Left lung (tissue), 10 donors: ENCODE results near the gene IP6K3. TPM values are rescaled to one million over a fixed set of nuclear protein-coding genes. Genes with fewer than 3 reads are reported as not detected.
A peak's percentile ranks its signal among the peaks of the same experiment; 100 is the strongest.

Source experiments
- ATAC-seq: fragments of 200-7000 bp; cut with Tn5 transposase; one replicate; pipeline ENCODE4 v1.9.1; 2020; ENCODE audit warnings: moderate library complexity
- DNase-seq, 4 donors: peaks; one replicate each; pipeline ENCODE4 v3.0.0-alpha.2; 2013 to 2020
- H3K27ac ChIP-seq, 2 donors: fragments of 200-600 bp; sonication (generic) in 1 of 2; one replicate each; pipeline versions ENCODE4 v1.5.0 to v1.8.0; 2020 to 2021
- H3K27me3 ChIP-seq, 2 donors: fragments of 200-600 bp; sonication (generic) in 1 of 2; one replicate each; pipeline versions ENCODE4 v1.5.0 to v1.8.0; 2020 to 2021
- H3K36me3 ChIP-seq, 2 donors: fragments of 200-600 bp; sonication (generic) in 1 of 2; one replicate each; pipeline versions ENCODE4 v1.5.0 to v1.8.0; 2020 to 2021
- H3K4me1 ChIP-seq, 2 donors: fragments of 200-600 bp; one replicate each; pipeline ENCODE4 v1.8.0; 2021
- H3K4me3 ChIP-seq, 2 donors: fragments of 200-600 bp; sonication (generic) in 1 of 2; one replicate each; pipeline versions ENCODE4 v1.5.0 to v1.8.0; 2020 to 2021; ENCODE audit warnings: mild to moderate bottlenecking in 1 of 2
- H3K9me3 ChIP-seq, 2 donors: fragments of 200-600 bp; sonication (generic) in 1 of 2; one replicate each; pipeline versions ENCODE4 v1.5.0 to v1.8.0; 2020 to 2021
- intact Hi-C, 2 donors: fragments of 100-400 bp; cut with DNase I; formaldehyde crosslinking; loops; one replicate each; pipeline versions ENCODE4 v1.11.2 to v1.14.2; 2022
- polyA plus RNA-seq, 6 donors: library from polyadenylated mRNA; unstranded; fragments of 120-200 nt; gene quantifications; one replicate each; pipeline ENCODE4 v1.2.1, GENCODE V29; 2013; ENCODE audit not compliant: insufficient read length in 6 of 6
- total RNA-seq, 2 donors: library from RNA; stranded (reverse); fragmentation: NEBNext Ultra II Directional; extraction: Animal tissue kit (Norgen Biotek cat#: 25700); gene quantifications; one replicate each; pipeline ENCODE4 v1.2.1, GENCODE V29; 2021
- TF ChIP-seq, protein P1 (sequence below), 2 donors: fragments of 200-600 bp; sonication (generic) in 1 of 2; IDR thresholded peaks; one replicate each; pipeline versions ENCODE4 v1.5.0 to v1.8.0; 2021; ENCODE audit warnings: antibody characterized with exemption in 2 of 2
- donor health status: DM: no; HTN: yes; CAD: no.
- donor health status: DM: no; HTN: no; CAD: no.

IP6K3 gene
- total and polyA plus RNA-seq, 8 donors = 0.87 to 5.4 (median 3.3) TPM

DNA sequence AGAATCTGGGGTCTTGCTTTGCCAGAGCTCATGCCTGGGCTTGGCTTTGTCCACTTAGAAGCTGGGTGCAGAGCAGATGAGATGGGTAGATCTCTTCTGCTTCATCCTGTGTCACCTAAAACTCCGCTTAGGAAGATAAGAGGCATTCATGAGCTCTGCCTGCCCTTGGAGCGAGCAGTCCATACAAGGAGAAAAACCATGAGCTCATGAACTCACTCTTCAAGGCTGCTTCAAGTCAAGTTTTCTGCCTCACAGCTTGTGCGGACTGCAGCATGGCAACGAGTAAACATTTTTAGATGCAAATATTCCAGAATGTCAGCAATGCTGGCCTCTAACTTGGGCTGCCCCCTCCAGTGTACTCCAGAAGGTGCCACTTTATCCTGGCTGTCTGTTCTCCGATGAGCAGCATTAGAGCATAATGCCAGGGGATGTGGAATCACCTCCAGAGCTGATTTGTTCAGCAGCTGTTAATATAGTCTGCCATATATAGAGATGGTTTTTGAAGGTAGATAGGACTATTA, 24.5 kb downstream of the IP6K3 start:
- Histone ChIP-seq H3K9me3 (no peaks in the 10 kb centered on the region), H3K36me3 (no peaks in the 10 kb centered on the region), H3K27ac (no peak overlapping the region), H3K27me3 (peaks cover 0 to 6% of the 10 kb centered on the region in 2 donors), H3K4me1 (peaks cover 7 to 10% of the 10 kb centered on the region in 2 donors), H3K4me3 (no peak overlapping the region)
- peak; percentile 5 for ATAC-seq
- no peak for DNase-seq
- TF ChIP-seq, protein P1, sequence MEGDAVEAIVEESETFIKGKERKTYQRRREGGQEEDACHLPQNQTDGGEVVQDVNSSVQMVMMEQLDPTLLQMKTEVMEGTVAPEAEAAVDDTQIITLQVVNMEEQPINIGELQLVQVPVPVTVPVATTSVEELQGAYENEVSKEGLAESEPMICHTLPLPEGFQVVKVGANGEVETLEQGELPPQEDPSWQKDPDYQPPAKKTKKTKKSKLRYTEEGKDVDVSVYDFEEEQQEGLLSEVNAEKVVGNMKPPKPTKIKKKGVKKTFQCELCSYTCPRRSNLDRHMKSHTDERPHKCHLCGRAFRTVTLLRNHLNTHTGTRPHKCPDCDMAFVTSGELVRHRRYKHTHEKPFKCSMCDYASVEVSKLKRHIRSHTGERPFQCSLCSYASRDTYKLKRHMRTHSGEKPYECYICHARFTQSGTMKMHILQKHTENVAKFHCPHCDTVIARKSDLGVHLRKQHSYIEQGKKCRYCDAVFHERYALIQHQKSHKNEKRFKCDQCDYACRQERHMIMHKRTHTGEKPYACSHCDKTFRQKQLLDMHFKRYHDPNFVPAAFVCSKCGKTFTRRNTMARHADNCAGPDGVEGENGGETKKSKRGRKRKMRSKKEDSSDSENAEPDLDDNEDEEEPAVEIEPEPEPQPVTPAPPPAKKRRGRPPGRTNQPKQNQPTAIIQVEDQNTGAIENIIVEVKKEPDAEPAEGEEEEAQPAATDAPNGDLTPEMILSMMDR (IDR thresholded peaks at IDR 0.05) = no peak
- intact Hi-C loops = no loop called here

DNA sequence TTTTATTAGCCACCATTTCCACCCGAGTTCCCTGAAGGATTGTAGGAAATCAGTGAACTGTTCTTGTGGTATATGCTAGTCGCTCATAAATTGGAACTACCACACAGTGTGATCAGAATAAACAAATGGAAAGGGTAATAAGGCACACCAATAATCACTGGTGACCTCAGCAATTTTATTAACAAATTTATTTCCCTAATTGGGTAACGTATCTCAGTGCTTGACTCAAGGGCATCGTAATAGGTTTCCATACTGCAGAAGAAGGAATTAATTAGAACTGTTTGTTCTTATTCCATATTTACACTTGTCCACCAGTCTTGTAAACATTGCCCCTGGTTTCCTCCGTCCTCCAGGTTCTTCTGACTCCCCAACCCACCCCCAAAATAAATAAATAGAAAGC, 25.2 kb downstream of the IP6K3 start:
- Histone ChIP-seq H3K4me1 (peaks cover 10 to 13% of the 10 kb centered on the region in 2 donors), H3K27ac (no peak overlapping the region), H3K36me3 (no peaks in the 10 kb centered on the region), H3K27me3 (peaks cover 0 to 6% of the 10 kb centered on the region in 2 donors), H3K4me3 (no peak overlapping the region), H3K9me3 (no peaks in the 10 kb centered on the region)
- TF ChIP-seq, protein P1 (IDR thresholded peaks at IDR 0.05) = no peak
- ATAC-seq = no peak
- intact Hi-C loops = no loop called here
- DNase-seq = no peak

DNA sequence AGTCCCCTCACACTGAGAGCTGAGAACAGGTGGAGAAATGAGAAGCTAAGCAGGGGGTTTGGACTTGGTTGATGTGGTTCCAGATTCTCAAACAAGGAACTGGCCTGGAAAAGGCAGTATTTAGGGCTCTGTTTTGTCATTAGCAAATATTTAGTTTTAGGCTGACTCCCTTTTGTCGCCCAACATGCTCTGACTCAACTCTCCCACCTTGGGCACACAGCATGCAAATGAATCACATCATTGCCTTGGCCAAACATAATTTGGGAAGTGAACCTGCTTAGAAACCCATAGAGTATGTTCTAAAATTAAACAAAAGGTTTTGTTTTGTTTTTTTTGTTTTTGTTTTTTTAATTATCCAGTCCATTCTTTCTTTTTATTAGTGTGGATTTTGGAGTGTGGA, 25.7 kb downstream of the IP6K3 start:
- DNase-seq = no peak
- intact Hi-C loops = no loop called here
- Histone ChIP-seq H3K9me3 (no peaks in the 10 kb centered on the region), H3K4me1 (peaks cover 10 to 13% of the 10 kb centered on the region in 2 donors), H3K36me3 (no peaks in the 10 kb centered on the region), H3K4me3 (no peak overlapping the region), H3K27ac (peak overlapping the region in 1 of 2 donors; percentile 53), H3K27me3 (peaks cover 0 to 6% of the 10 kb centered on the region in 2 donors)
- TF ChIP-seq, protein P1 (IDR thresholded peaks at IDR 0.05) = no peak
- ATAC-seq = peak; percentile 4

DNA sequence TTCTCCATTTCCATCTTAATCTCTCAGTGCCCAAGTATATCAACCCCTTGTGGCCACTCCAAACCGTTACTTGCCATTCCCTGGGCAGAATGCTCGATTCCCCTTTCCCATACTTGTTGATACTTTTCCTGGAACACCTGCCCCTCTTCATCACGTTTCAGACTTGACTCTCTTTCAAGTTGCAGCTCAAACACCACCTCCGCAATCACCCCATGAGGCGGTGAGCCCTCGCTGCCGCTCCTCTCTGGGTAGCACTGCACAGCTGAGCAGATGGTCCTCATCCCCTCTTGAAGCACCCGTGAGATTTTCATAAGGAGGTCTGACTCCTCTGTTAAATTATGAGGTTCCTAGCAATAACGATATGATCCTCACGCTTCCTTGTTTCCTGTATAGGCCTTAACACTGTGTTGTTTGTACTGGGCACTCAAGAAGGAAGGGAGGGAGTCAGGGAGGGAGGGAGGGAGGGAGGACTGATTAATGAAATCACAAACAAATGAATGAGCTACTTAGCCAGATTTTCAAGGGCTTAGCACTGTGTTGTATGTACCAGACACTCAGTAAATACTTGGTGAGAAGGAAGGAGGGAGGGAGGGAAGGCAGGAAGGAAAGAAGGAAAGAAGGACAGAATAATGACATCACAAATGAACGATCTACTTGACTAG, 27.2 kb downstream of the IP6K3 start:
- DNase-seq (peak in 2 of 4 donors; percentile 51 to 55), ATAC-seq (peak; percentile 65)
- Histone ChIP-seq H3K36me3 (no peaks in the 10 kb centered on the region), H3K4me1 (peaks cover 10 to 13% of the 10 kb centered on the region in 2 donors), H3K27ac (peak overlapping the region in 1 of 2 donors; percentile 53), H3K27me3 (peaks cover 0 to 6% of the 10 kb centered on the region in 2 donors), H3K4me3 (no peak overlapping the region), H3K9me3 (no peaks in the 10 kb centered on the region)
- TF ChIP-seq, protein P1 (IDR thresholded peaks at IDR 0.05) = no peak
- intact Hi-C loops = no loop called here

DNA sequence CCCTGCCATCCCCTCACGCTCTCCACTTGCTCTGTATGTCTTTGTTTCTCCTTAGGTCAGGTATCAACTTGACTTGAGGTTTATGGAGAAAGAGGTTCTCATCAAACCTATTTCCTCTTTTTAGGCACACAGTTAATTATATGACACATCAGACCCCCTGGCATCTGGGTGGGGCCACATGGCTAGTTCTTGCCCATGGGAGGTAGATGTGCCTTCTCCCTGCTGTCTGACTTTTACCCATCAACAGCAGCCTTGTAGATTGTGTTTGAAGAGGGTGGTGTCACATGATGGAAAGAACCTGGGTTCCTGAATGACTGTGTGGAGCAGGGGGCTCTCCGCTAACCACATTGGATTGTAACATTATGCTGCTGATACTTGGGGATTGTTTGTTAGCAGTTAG, 28.0 kb downstream of the IP6K3 start:
- no peaks in the 10 kb centered on the region for H3K36me3 ChIP-seq
- peak overlapping the region; percentile 18 to 19 for H3K27ac ChIP-seq
- H3K4me1 ChIP-seq = peaks cover 10 to 11% of the 10 kb centered on the region in 2 donors
- no peaks in the 10 kb centered on the region for H3K9me3 ChIP-seq
- intact Hi-C loops = no loop called here
- peaks cover 0 to 6% of the 10 kb centered on the region in 2 donors for H3K27me3 ChIP-seq
- TF ChIP-seq, protein P1 (IDR thresholded peaks at IDR 0.05) = no peak
- DNase-seq = no peak
- no peak overlapping the region for H3K4me3 ChIP-seq
- ATAC-seq = no peak
